Frontal cortex (tissue), 4 donors: Measurements from ENCODE around the gene DARS1. TPM values are rescaled to one million over a fixed set of nuclear protein-coding genes. Genes with fewer than 3 reads are reported as not detected.

Experiments
- DNase-seq, 2 donors: peaks; one replicate each; pipeline ENCODE4 v3.0.0; 2012; ENCODE audit warnings: low spot score in 2 of 2
- FAIRE-seq: peaks from 2 replicates; lab custom pipeline; 2012; peaks lifted over from hg19 to GRCh38; lab: Jason Lieb, UNC
- total RNA-seq: library from RNA; depleted of rRNA; stranded (reverse); fragments of >200 nt; gene quantifications from one replicate; pipeline ENCODE4 v1.2.3, GENCODE V29; 2014
- donor health status: control.
- donor health status: control.
- donor health status: control.

DARS1 gene
- total RNA-seq, 1 donor from 2014 or later: 54.6 TPM

DNA sequence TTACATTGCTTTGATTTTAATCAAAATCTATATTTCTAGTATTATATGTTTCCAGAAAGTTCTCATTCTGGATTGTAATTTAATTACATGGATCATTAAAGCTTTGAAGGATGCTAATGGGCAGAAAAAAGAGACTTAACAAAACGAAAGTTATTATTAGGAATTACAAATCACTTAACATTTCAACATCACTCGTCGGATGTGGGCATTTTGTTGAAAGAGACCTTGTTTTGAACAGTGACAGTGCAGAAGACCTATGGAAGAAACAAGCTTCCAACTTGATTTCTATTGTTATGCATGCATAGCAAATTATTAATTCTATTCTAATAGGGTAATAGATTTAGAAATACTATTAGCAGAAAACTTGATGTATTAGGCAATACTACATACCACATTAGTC, 31.4 kb upstream of the DARS1 start:
- no peak for FAIRE-seq
- DNase-seq: no peak

DNA sequence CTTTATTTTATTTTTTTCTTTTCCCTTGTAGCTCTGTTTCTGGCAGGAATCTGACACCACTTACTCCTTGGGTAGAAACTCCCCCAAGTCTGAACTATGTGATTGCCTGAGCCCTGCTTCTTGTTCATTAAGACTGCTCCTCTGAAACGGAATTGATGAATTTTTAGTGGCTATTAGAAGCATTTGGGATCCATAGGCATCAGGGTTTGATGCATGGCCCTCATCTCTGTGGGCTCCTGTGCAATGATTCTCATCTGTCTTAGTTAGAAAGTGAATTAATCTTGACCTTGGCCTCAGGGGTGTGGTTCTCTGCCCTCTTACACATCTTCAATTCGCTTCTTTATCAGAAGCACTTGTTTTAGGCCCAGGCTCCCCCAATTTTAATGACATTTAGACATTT, 31.0 kb upstream of the DARS1 start:
- no peak for DNase-seq
- no peak for FAIRE-seq

DNA sequence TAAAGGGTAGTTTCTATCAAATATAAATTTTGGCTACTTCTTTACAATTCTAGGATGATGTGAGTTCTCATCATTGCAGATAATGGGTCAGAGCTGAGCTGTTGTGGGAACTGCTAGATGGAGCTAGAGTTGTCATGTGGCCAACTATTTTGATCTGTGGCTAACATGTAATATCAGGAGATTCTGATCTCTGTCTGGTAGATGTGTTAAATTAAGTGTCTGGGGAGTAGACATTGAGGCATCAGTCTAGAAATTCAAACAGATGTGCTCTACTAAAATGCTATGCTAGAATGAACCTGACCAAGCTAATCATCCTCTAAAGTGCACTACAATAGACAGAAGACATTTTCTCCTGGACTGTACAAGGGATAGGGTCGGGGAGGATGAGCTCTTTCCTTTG, 30.3 kb upstream of the DARS1 start:
- FAIRE-seq: no peak

DNA sequence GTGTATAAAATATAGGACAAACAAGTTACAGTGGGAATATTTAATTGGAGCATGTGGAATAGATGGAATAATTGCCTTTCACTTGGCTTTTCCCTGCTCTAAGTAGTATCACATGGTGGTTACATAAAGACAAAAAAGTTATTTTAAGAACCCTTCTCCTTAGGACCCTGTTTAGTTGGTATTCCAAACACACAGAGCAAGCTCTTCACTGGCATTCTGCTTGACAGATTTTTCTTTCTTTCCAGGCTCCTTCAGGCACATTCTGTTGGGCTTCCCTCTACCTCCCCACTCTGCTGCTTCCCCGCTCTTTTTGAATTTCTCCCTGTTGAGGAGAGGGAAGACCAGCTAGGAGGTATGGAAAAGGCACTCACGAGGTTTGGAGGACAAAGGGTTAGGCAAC, 29.0 kb upstream of the DARS1 start:
- DNase-seq (no peak), FAIRE-seq (no peak)

More for the DNA sequence above, 30.3 kb upstream of the DARS1 start:
- no peak for DNase-seq

DNA sequence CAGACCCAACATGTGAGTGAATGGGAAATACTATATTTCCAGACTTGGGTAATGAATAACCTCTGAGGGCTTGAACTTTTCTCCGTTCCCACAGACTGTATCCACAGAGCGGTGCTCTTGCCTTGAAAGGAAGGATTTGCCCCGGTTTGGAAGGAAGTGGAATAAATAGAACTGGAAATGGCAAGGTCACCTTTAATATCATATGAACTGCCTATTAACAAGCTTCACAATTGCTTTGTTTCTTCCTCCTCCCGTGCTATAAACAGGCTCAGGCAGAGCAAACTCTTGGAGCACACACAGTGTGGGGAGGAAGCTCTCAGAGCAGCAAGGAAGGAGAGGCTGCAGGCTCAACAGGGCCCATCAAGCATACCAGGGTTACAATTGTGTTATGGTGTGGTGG, 28.5 kb upstream of the DARS1 start:
- FAIRE-seq (no peak), DNase-seq (no peak)

DNA sequence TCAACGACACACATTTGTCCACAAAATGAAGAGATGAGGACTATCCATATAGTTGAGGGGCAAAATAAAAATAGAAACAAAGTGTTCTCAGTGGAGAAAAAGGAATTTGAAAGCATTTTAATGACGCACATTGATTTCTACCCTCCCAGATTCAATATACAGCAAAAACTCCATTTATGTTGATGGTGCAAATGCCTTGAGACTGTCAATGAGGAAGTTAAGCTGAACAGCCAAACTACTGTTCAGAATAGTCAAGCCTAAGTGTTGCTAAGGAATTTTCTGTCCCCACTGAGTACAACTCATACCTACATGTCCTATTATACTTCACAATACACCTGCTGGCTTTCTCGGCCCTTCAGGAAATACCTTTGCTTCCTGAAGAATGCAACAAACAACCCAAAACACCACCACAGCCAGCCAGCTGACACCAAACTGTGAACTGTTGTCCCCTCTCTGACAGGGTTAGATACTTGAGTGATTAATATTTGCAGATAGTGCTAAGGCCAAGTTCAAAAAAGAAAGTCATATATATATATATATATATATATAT, 27.8 kb upstream of the DARS1 start:
- no peak for DNase-seq
- FAIRE-seq: no peak

DNA sequence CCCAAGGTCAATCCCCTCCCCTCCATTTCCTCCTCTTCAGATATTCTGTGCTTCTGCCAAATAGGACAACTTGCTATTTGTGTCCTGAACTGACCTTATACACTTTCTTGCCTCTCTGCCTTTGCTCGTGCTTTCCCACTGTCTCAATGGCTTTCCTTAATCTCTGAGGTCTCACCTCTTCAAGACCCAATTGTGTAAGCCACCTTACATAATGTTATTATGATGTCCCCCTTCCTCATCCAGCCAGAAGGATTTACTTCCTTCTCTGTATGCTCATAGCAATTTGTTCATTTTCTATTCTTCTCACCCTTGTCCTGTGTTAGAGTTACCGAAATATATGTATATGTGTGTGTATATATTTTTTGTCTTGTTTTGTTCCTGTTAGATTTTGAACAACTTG, 26.9 kb upstream of the DARS1 start:
- FAIRE-seq (no peak), DNase-seq (no peak)

DNA sequence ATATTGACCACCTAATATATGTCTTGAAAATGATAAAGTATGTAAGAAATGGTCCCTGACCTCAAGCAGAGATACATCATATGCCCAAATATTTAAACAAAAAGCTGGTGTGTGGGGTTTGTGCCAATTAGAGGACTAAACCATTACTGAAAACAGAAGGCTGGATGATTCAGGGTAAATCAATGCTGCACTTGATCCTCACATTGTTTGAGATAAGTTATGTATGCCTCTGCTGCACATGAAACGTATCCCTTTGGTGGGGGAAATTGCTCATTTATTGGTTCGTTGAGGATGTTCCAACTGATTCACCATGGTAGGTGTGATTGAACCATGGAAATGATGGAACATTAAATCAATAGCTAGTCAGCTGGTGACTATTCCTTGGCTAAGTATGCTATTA, 24.7 kb upstream of the DARS1 start:
- no peak for DNase-seq
- no peak for FAIRE-seq

DNA sequence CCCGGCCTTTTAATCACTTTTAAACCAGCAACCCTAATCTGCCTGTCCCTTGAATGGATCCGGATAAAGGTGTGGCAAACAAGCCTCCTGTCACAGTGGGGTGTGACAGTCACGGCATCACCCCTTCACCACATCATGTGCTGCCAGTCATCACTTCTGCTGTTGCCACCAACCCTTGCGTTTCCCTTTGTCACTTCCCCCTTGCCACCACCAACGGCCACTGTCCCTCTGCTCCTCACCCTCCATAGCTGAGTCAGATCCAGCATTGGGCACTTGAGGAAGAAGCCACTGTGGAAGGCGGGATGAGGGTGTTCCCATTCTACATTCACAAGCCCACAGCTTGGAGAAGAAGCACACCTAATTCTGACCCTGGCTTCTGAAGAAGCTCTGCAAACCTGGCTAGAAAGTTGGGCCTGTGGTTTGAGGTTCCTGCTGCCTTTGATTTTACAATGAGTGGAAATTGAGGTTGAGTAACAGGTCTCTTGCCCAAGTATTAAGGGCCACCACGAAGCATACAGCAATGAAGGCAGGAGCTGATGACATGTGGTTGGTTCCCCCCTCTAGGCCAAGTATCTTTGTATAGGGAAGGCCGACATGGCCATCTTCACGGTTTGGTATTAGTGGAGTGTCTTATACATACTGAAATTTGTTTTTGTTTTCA, 22.9 kb upstream of the DARS1 start:
- FAIRE-seq (no peak), DNase-seq (no peak)

DNA sequence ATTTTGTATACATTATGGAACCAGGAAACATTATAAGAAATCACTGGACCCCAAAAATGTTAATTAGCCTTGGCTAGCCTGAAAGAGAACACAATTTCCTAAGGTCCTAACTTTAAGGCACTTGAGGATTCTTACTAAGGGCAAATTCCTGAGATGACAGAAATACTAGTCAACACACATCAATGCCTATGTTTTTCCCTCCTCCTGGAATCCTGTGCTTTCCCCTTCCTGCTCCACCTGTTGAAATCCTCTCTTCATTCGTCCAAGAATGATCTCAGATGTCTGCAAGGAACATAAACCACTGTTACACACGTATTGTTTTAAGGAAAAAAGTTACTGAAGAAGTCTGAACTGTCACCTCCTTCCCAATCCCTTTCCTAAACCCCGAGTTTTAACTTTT, 21.2 kb upstream of the DARS1 start:
- FAIRE-seq: no peak
- no peak for DNase-seq

DNA sequence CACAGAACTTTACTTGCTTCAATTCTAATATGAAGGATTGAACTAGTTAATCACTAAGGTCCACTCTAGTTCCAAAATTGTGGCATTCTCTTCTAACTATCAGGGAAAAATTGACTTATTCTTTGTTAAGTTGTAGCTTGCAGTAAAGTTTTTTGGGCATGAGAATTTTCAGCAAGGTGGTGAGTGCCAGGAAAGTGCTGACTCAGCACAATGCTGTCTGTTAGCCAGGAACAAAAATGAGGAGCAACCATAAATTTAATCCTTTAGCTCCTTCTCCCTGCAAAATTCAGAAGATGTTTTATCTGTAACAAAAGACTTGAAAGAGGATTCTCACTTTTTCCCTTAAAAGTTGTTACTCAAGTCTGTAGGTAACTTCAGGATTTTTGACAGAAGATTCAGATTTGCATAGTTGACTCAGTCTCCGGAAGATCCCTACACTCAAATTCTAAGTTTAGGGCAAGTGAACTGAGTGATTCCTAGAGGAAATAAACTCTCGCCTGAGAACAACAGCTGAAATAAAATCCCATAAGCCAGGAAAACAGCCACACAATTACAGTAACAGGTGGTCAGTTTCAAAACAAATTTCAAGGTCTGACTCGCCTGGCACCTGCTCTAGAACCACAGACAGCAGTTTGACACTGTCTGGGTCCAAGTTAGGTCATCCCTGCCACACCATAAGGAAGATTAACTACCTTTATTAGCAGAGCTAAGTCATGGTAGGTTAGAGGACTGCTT, 20.2 kb upstream of the DARS1 start:
- DNase-seq: no peak
- no peak for FAIRE-seq

DNA sequence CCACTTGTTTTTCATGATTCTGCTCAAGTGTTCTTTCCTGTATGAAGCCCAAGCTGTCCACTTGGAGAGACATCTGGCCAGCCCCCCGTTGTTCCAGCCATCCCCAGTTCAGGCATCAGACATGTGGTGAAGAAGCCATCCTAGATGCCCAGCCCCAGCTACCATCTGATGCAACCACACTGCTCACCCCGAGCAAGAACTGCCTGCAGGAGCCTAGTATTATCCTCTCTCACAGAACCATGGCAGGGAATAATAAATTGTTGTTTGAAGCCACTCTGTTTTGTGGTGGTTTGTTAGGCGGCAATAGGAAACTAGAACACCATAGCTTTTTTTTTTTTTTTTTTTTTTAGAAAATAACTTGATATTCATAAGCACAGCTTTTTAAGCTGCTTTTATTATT, 19.5 kb upstream of the DARS1 start:
- FAIRE-seq (no peak), DNase-seq (no peak)

DNA sequence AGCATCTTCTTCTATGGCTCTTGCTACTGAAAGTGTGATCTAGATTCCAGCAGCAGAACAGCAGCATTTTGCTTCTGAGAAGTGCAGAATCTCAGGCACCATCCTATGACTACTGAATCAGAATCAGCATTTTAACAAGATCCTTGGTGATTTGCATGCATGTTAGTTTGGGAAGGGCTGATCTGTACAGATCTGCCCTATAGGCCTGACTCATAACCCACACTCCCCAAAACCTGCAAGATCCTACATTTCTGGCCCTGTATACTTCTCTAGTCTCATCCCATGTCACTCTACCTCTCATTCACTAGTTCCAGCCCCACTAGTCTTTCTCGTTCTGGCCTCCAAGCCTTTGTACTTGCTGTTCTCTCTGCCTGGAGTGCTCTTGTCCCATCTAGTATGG, 15.7 kb upstream of the DARS1 start:
- DNase-seq (no peak), FAIRE-seq (no peak)

DNA sequence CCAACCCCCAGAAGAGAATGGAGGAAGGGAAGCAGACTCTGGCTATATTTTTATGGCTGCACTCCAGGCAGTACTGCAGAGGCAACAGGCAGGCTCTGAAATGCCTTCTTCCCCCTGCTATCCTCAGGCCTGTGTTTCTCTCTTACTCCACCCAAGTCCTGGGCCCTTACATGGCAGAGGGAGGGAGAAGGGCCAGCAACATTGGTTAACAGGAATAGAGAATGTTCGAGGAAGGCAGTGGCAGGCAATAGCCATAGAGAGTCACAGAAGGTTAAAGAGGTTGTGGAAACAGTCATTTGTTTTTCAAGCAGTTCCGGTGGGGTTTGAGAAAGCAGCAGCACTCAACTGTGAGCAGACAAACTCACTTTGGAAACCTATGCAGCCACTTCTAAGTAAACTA, 15.1 kb upstream of the DARS1 start:
- DNase-seq (no peak), FAIRE-seq (no peak)

DNA sequence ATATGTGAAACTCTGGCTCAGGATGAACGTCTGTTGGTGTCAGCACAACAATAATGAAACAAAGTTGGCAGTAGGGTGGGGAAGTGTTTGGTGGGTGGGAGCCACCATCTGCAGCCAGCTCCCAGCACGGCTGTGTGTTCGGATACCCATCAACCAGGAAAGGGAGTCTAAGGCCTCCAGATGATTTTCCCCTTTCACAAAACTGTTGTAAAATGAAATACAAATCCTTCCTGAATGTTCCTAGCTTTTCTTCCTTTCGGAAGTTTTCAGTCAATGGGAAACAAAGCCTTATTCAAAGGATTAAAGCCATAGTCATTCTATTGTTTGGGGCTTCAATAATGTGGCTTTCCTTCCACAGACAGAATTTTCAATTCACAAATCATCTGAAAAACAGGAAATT, 14.5 kb upstream of the DARS1 start:
- no peak for DNase-seq
- FAIRE-seq: no peak

DNA sequence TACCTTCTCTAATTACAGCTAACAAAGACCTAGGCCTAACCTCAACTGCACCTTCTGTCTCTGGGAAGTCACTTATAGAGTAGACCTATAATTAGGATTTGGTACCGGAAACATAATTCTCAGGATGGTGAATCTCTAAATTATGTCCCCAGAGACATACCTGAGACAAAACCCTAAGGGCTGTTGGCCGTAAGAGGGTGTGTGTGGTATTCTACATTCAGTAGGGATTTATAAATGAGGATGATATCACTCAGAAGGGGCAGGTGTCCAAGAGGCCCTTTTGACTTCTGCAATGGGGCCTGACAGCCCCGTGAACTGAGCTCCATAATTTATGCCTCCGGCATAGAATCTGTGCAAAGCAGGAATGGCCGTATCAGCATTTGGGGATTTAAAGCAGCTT, 13.5 kb upstream of the DARS1 start:
- FAIRE-seq: no peak
- no peak for DNase-seq

DNA sequence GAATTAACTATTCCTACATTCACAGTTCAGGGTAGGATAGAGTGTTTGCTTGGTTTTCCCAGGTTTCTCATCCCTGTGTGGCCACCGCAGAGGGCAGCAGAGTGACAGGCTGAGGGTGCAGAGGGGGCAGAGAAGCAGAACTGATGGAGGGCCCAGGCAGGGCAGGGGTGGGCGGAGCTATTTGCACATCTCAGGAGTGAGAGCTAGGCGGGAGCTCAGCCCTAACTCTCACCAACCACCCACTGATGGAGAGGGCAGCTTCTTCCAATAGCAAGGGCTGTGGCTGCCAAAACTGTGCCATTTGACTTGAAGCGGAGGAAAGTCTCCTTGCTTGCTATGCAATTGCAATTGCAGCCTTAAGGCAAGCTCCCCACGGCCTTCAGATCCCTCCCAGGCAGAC, 12.0 kb upstream of the DARS1 start:
- FAIRE-seq (no peak), DNase-seq (peak in 1 of 2 donors; percentile 30)

DNA sequence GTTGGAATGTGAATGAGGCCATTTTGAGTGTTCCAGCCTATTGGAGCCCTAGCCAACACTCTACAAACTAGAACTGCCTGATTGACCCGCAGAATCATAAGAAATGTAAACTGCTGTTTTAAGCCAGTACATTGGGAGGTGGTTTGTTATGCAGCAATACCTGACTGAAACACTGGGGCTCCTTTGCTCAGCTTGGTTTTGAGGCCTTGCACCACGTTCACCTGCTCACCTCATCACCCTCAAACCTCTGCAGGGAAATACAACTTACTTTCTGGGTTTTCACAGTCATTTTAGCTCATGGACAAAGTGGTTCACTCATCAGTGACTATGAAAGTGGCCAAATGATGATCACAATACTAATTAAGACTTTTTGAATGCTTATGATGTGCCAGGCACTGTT, 10.9 kb upstream of the DARS1 start:
- no peak for FAIRE-seq
- DNase-seq: no peak

DNA sequence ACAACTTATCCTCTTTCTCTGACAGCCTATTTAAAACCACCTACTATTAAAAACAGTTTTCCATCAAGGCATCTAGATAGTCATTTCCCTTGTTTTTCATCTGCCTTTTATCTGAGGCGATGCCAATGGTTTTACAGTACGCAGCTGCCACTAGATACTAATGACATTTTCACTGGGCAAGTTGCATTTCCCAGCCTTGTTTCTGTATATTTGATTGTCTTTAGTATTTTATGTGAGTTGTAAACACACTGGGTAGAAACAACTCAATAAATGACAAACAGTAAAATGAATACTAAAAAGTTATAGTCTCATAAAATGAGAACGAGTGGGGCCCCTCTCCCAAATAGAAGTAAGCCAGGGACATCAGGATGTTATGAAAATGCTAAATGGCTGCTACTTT, 8.9 kb upstream of the DARS1 start:
- no peak for DNase-seq
- no peak for FAIRE-seq

DNA sequence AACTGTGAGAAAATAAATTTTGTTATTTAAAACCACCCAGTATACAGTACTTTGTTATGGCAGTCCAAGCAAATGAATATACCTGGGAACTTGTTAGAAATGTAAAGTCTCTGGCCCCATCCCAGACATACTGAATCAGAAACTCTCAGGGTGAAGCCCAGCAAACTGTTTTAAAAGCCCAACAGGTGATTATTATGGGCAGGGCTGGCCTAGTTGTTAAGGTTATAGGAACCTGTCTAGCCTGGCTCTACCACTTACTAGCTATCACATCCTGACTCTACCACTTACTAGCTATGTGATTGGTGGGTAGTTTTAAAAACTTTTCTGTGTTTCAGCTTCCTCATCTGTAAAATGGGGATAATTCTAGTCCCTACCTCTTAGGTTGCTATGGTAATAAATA, 8.0 kb upstream of the DARS1 start:
- FAIRE-seq: no peak
- no peak for DNase-seq

DNA sequence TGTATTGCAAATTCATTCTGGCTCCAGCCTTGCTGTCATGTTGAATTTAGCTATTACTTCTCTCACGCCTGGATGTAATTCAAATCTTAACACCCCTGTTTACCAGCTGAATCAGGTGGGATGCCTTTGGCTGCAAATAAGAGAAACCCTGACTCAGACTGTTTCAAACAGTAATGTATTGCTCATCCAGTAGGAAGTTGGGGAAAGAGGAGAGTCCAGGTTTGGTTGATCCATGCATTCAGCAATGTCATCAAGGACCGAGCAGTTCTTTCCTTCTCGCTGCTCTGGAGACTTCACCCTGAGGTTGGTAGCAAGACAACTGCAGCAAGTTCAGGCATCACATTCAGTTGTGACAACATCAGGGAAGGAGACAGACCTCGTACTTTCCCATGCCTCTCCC, 6.4 kb upstream of the DARS1 start:
- DNase-seq: no peak
- no peak for FAIRE-seq

DNA sequence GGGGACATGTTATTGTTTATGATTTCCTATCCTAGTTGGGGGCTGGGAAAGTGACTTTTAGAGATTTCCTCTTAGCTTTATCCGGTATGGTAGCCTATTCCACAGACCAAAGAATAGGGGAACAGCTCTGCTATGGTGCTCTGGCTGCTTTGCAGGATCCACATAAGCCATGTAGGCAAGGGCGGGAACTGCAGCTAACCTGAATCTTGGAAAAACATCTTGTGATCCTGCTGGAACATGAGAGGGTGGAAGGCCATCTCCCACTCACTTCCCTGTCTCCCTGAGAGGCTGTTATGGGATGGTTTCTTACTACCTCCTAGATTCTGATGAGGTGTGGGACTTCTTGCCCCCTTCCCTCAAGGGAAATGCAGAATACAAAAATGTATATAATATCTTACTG, 2.0 kb upstream of the DARS1 start:
- no peak for DNase-seq
- FAIRE-seq: no peak
